Measurements from ENCODE around the gene AFDN. TPM values are rescaled to one million over a fixed set of nuclear protein-coding genes. Genes with fewer than 3 reads are reported as not detected.

AFDN gene
- total and polyA plus RNA-seq, 8 donors, result 137 to 422 (median 284) TPM

DNA sequence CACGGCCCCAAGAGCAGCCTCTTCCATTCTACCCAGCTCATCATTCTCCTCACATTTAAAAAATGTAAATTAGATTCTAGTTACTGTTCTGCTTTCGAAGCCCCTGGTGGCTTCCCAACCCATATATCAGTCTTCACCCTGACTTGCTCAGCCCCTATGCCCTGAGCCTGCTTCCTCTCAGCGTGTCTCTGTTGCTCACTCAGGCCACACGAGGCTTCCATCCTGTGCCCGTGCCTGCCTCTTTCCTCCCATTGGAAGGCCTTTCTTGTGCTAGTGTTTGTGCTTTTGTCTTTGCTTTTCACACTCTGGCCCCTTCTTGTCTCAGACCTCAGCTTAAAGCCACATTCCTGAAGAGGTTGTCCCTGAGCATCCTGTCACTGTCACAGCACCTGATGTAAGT lies 78.1 kb downstream of the AFDN start:
- no peak overlapping the region for H3K27ac ChIP-seq
- DNase-seq (no peak), ATAC-seq (no peak)
- peaks cover 0 to 7% of the 10 kb centered on the region in 2 donors for H3K4me1 ChIP-seq
- intact Hi-C loops (cut with DNase I), result loop anchor here in 1 of 2 donors (5.0 kb wide), 1 partner anchor 422 kb away; no protein-coding TSS in a partner anchor
- no peaks in the 10 kb centered on the region for H3K27me3 ChIP-seq
- TF ChIP-seq, protein P1, sequence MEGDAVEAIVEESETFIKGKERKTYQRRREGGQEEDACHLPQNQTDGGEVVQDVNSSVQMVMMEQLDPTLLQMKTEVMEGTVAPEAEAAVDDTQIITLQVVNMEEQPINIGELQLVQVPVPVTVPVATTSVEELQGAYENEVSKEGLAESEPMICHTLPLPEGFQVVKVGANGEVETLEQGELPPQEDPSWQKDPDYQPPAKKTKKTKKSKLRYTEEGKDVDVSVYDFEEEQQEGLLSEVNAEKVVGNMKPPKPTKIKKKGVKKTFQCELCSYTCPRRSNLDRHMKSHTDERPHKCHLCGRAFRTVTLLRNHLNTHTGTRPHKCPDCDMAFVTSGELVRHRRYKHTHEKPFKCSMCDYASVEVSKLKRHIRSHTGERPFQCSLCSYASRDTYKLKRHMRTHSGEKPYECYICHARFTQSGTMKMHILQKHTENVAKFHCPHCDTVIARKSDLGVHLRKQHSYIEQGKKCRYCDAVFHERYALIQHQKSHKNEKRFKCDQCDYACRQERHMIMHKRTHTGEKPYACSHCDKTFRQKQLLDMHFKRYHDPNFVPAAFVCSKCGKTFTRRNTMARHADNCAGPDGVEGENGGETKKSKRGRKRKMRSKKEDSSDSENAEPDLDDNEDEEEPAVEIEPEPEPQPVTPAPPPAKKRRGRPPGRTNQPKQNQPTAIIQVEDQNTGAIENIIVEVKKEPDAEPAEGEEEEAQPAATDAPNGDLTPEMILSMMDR (IDR thresholded peaks at IDR 0.05), result no peak
- H3K9me3 ChIP-seq, result no peaks in the 10 kb centered on the region
- H3K36me3 ChIP-seq, result peaks cover 0 to 31% of the 10 kb centered on the region in 2 donors
- H3K4me3 ChIP-seq, result no peak overlapping the region

- H3K4me3 ChIP-seq, result no peak overlapping the region
- no peak overlapping the region for H3K27ac ChIP-seq
- peaks cover 0 to 7% of the 10 kb centered on the region in 2 donors for H3K4me1 ChIP-seq
- intact Hi-C loops (cut with DNase I), result no loop called here
- no peaks in the 10 kb centered on the region for H3K27me3 ChIP-seq
- peaks cover 0 to 29% of the 10 kb centered on the region in 2 donors for H3K36me3 ChIP-seq
- DNase-seq (peak in 2 of 4 donors; percentile 65 to 82), ATAC-seq (peak; percentile 80)
- TF ChIP-seq, protein P1 (IDR thresholded peaks at IDR 0.05), result no peak
- H3K9me3 ChIP-seq, result no peaks in the 10 kb centered on the region
Measured at GRCh38 chr6:167906899-167907298, 80.2 kb downstream of the AFDN start.

DNA sequence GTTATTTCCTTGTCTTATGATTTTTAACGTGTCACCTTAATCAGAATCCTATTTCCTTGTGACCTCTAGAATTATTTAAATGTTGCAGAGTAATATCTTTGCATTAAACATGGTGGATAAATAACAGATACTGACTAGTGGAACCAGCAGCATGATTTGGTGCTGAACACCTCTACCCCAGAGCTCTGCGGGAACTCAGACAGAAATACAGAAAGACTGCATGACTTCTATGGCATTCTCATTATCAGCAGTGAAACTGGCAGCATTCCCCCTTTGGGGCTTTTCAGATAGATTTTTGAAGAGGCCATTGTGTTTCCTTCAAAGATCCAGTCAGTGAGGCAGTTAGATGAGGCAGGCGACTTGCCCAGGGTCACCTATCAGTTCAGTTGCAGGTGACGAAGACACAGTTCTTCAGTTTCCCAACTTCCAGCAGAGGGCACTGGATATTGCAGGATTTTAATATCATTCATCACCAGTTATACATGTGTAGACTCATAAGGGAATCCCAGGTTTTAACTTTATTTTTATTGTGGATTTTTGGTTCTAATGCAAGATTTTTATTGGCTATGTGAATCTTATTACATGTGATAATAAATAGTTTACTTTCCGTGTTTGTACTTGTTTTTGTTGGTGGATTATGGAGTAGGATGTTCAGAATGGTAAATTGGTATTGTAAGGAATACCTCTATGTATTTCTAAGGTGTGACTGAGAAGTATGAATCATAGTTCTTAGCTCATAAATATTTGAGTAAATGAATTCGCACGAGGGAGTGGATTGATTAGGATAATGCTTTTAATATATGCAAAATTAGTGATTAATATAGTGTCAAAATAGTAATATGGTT lies 81.3 kb downstream of the AFDN start:
- H3K4me1 ChIP-seq, result peaks cover 0 to 7% of the 10 kb centered on the region in 2 donors
- intact Hi-C loops (cut with DNase I), result no loop called here
- no peaks in the 10 kb centered on the region for H3K27me3 ChIP-seq
- ATAC-seq (peak; percentile 76), DNase-seq (peak in 1 of 4 donors; percentile 59)
- H3K36me3 ChIP-seq, result peaks cover 0 to 23% of the 10 kb centered on the region in 2 donors
- no peak overlapping the region for H3K27ac ChIP-seq
- no peaks in the 10 kb centered on the region for H3K9me3 ChIP-seq
- TF ChIP-seq, protein P1 (IDR thresholded peaks at IDR 0.05), result peak in 1 of 2 donors; percentile 29
- no peak overlapping the region for H3K4me3 ChIP-seq

DNA sequence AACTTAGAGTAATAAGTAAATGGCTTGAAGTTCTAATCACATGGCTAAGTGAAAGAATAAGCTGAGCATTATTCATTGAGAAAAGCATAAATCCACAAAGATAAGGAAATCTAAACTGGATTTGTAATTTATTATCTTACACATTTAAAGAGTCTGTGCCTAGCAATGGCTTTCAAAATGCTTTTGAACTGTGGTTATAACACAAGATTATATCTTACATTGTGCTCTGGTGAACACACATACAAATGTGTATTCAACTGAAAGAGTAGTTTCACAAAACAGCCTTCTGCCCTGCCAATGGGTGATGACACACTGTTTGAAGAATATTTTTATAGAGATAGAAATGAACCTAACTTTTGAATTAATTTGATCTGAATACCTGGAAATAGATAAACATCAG lies 83.3 kb downstream of the AFDN start:
- Histone ChIP-seq H3K4me1 (peaks cover 0 to 7% of the 10 kb centered on the region in 2 donors), H3K4me3 (no peak overlapping the region), H3K9me3 (no peaks in the 10 kb centered on the region), H3K27ac (no peak overlapping the region), H3K36me3 (peaks cover 0 to 22% of the 10 kb centered on the region in 2 donors), H3K27me3 (no peaks in the 10 kb centered on the region)
- DNase-seq (no peak), ATAC-seq (no peak)
- TF ChIP-seq, protein P1 (IDR thresholded peaks at IDR 0.05), result no peak
- intact Hi-C loops (cut with DNase I), result no loop called here

DNA sequence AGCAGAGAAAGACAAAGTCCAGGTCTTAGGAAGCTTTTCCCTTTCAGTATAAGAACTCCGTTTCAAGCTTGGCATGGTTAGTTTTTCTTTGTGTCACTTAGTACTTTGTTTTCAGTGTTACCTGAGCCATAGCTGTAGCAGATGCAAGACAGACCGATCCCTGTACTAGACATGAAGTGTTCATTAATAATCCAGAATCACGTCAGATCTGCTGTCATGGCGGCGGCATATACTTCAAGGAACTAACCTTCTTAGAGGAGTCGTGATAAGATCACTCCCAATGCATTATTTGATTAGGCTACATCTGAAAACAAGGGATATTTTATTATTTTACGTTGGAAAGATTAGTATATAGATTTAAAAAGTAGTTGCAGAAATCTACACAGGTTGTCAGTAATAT lies 83.9 kb downstream of the AFDN start:
- intact Hi-C loops (cut with DNase I), result no loop called here

More for the DNA sequence above, 83.9 kb downstream of the AFDN start:
- no peaks in the 10 kb centered on the region for H3K9me3 ChIP-seq
- no peak overlapping the region for H3K27ac ChIP-seq
- TF ChIP-seq, protein P1 (IDR thresholded peaks at IDR 0.05), result no peak
- DNase-seq, result no peak
- H3K27me3 ChIP-seq, result no peaks in the 10 kb centered on the region
- no peak overlapping the region for H3K4me3 ChIP-seq
- peaks cover 0 to 23% of the 10 kb centered on the region in 2 donors for H3K36me3 ChIP-seq
- no peak for ATAC-seq
- peaks cover 0 to 7% of the 10 kb centered on the region in 2 donors for H3K4me1 ChIP-seq
